HG02938 (cell line): ENCODE results near the gene MAU2.

Experiments
- ATAC-seq: cut with Tn5 transposase; IDR thresholded peaks from one replicate; pipeline ENCODE4 v1.9.1; 2021; ENCODE audit warnings: mild to moderate bottlenecking, moderate library complexity; ENCODE audit not compliant: unreplicated experiment

Gene MAU2

DNA sequence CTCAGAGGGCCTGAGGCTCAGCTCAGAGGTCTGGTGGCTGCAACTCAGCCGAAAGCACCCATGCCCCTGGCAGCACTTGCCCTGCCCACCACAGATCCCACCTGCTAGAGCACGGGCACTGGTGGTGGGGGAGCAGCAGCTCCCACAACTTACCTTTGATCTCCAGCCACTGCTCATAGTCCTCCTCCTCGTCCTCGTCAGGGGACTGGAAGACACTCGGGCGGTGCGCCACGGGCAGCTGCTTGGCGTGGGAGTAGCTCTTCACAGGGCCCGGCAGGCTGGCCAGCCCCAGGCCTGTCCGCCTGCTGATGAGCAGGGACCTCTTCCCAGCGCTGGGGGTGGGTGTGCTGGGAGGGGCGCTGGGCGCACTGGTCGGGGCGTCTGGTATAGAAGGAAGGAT, 14.9 kb upstream of the MAU2 start:
- ATAC-seq = no peak

DNA sequence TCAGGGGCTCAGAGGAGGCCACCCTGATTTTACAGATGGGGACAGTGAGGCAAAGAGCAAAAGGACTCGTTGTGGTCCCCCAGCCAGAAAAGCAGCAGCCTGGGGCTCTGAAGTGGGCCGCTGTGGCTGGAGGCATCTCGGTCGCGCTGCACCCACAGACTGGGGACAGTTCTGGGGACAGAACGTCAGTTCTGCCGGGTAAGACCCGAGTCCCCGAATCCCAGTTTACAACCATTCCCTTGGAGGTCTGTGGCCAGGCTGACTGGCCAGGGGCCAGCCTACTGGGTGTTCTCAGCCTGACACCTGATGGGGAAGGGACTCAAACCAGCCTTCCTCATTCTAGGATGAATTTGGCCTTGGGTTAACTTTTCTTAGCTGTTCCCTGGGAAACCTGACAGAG, 14.4 kb upstream of the MAU2 start:
- ATAC-seq = no peak

DNA sequence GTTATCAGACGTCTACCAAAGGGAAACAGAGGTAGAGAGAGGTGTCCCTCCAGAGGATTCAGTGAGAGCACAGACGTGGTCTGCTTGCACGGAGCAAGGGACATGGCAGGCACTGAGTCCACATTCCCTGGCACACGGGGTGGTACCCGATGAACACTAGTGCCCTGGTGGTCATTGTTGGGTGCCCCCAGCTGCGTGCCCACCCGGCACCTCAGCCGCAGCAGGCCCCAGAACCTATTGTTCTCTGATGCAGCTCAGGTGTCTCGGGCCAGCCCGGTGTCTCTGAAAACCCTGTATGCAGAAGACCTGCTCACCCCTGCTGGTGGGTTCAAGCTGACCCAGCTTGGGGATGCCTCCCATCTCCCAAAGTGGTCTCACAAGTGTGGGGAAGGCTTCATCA, 12.3 kb upstream of the MAU2 start:
- no peak for ATAC-seq

DNA sequence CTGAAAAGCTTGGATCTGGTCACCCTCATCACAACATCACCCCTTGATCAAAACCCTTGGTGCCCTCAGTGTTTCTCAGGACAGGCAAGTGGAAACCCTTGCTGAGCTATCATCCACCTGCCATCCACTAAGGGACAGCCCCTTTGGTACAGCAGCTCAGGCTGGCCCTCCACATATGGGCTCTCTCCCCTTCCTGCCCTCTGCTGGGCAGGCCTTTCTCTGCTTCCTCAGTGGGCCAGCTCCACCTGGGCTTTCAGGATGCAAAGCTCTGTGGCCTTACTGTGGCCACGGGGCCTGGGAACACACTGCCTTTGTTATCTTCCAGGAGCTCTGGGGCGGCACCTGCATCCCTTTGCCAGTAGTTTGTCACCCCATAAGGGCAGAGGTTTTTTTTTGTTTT, 5.2 kb upstream of the MAU2 start:
- no peak for ATAC-seq

DNA sequence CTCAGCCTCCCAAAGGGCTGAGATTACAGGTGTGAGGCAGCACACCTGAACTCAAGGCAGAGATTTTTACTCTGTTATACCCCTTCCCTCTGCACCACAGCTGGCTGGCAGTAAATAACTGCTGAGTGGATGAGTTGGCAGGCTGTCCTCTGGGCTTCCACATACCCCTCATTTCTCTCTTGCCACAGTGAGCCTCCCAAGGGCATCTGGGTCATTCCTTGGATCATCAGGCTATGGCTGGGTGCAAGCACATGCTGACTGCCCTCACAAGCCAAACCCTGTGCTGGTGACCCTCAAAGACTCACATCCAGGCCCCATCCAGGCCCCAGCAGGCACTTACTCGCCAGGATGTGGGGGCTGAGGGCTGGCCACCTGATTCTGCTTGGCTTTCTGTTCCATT, 4.5 kb upstream of the MAU2 start:
- ATAC-seq = no peak

DNA sequence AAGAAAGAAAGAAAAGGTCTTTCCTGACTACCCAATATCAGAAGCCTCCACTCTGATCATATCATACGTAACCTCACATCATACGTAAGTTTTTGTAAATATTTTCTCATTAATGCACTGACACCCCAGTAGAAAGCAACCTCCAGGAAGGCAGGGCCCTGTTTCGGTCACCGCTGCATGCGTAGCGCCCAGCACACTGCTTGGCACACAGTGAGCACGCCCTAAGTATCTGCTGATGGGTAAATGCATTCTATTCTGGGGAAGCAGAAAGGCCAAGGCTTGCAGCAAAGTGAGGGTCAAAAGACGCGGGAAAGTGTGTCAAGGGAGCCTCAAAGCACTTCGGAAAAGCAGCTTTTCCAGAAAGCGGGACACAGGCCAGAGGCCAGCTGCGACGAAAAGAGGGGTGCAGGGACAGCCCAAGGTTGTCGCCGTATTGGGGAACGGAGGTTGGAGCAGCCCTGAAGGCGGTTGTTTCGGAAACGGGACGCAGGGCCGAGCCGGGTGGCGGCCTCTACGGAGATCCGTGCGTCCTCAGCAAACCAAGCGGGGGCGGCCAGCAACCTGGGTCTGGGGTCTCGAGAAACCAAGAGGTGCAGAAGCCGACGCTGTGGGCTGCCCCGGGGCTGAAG, 783 bp upstream of the MAU2 start:
- no peak for ATAC-seq

DNA sequence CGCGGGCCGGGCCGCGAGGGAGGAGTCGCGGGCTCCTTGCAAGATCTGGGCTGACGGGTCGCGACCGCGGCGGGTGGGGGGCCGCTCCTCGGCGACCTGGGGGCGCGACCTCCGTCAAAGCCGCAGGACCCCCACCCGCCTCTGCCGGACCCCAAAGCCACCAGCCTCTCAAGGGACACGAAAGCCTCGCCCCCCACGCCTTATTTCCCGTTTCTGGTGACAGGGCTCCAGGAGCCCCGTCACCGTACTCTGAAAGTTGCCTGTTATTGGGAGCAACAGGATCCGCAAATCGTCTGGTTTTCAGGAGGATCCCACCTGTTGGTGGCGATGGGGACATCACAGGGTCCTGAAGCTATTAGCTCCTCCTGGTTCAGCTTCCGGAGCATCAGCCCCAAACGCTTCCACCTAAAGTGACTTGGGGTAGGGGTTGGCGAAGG, 530 bp downstream of the MAU2 start:
- ATAC-seq = no peak

DNA sequence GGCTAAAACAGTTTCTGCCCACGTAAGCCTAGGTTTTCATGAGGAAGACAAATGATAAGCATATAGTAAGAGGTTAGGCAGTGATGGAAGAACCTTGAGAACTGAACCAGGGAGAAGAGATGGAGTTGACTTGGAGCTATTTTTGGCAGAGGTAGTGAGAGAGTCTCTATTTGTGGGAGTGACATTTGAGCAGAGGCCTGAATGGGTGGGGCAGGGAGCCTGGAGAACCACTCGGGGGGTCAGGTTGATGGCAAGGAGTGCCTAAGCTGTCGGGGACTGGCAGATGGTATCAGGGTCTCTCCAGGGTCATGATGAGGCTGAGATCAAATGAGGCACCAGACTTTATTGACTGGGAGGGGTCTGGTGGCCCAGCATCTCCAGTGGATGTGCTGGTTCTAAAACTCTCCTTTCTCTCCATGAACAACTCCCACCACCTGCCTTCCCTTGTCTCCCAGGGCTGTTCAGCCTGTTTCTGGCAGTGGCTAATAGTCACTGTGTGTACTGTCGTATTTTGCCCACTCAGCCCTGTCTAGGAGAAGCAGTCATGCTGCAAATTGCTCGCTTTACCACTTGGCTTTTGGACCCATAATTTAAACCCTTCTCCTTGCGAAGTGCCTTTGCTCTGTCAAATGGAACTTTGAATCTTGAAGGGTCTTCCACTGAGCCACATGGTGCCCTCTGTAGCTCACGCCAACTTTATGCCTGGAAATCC, 3.6 kb downstream of the MAU2 start:
- no peak for ATAC-seq

DNA sequence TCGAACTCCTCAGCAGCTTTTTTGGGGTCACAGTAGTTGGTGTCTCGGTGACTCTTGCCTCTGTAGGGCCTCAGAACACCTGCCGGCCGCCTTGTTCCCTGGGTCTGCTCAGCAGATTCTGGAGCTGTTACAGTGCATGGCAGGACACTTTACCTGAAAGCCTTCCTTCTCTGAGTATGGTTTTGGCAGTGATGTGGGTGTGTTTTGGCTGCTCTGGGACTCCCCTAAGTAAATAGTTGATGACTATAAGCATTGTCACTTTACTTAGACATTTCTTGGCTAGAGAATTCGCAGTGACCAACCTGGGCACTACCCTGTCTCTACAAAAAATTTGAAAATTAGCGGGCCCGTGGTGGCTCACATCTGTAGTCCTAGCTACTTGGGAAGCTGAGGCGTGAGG, 7.0 kb downstream of the MAU2 start:
- no peak for ATAC-seq

DNA sequence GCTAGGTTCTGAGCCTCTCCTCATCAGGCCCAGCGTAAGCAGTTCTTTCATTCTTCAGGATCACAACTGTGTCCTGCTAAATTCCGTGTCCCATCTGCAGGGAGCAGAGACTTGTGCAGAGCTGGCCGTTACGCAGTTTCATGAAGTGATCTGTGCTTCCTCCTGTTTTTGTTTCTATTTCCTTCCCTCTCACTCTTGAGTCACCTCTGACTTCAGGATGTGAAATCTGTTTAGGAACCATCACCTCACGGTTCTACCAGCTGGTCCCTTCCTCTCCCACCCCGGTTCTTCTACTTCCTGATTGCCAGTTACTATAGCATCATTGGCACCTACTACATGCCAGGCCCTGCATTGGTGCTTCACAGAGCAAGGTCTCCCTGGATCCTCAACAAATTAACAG, 8.5 kb downstream of the MAU2 start:
- ATAC-seq = no peak

DNA sequence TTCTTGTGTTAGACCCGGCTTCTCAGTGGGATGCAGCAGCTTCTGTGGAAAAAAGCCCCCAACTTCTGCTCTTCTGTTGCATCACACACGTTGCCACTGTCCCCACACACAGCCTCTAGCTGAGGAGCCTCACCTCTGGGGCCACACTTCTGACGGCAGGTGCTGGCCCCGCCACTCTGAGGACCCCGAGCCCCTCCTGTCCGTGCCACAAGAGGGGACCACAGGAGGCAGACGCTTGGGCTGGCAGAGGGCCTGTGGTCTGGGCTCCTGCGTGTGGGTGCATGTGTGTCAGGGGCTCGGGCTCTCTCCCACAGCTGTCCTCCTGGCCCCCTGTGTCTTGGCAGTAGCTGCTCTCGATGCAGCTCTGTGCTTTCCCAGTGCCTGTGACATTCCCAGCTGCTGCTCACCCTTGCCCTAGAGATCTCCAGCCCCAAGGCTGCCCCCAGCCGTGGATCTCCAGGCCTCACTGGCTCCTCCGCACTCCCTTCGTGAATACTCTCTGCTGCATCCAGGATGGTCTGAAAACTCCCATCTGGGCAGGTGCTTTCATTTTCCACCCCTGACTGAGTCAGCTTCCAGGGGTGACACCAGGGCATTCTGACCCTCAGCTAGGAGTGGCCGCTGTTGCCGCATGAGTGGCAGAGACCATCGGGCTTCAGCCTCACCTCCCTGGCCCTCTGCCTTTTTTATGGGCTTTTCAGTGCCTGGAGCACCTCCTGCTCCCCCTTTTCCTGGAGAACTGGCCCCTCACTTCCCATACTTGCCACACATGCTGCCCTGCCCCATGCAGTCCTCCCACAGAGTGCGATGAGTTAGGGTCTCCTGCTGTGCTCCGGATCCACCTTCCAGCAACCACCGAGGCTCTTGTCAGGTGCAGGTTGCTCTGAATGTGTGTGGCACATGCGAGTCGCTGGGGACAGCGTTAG, 13.7 kb downstream of the MAU2 start:
- no peak for ATAC-seq

DNA sequence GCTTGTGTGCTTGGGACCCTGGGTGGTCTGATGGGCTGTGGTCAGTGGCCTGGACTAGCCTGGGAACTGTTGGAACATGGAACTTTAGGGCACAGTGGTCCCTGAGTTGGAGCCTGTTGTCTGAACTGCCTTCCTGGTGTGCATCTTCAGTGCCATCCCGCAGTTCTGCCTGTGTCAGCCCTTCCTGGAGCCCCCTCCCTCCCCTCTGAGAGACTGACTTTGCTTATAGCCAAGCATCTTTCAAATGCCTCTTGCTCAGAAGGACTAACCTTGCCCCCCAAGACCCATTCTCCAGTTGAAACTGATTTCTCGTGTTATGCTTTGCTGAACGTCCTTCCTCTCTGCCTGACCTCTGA, 14.3 kb downstream of the MAU2 start:
- ATAC-seq = no peak

DNA sequence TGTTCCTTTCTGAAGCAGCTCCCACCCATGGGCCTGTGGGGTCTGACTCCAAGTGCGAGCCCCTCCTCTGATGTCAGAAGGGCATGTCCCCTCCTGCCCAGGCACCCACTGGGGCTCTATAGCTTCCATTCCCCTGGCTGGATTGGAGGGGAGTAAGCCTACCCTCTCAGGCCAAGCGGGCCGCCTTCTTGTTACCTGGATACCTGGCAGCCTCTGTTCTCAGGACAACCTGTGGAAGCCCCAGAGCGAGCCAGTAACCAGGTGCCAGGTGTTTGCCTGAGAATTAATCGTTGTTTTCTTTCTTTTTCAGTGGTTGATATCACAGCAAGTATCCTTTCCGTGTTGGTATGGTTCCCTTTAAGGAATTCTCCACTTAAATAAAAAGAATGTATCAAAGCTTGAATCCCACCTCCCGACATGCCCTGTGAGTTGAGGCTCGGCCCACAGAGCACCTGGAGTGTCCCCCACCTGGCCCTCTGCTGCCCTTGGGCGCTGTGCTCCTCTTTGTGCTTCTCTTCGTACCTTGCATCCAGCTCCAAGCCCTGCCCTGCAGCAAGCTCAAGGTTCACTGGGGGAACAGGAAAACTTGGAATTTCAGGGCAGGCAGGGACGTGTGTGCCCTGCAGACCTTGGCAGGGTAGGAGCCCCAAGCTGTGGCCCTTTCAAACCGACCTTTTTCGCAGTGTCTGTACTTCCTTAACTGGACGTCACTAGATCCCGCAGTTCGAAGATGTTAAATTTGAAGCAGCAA, 15.0 kb downstream of the MAU2 start:
- ATAC-seq = no peak

DNA sequence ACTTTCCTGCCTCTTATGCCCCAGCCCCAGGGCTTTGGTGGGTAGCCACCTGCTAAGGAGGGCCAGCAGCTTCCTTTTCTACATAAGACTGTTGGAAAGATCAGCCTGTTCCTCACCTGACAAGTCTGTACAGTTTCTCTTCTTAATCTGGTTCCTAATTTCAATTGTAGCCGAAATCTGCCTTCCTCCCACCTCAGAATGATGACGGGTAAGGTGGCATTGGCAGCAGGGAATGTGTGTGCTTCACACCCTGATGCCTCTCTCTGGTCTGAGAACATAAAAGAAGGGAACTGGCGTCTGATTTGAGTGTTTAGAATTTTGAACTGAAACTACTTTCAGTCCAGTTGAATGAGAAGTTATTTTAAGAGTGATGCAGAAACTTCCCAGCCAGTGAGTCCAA, 16.0 kb downstream of the MAU2 start:
- no peak for ATAC-seq

DNA sequence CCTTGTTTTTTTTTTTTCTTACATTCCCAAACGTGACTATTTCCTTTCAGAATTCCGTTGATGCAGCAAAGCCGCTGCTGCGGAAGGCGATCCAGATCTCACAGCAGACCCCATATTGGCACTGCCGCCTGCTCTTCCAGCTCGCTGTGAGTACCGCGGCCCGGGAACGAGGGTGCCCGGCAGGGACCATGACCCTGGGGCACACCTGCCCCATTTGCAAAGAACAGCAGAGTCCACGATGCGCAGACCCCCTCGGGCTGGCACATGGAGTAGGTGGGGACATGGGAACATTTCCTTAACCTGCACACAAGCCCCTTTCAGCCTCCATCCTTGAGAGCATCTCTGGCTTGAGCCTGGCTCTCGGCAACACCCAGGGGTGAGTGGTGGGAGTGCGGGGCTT, 16.5 kb downstream of the MAU2 start:
- no peak for ATAC-seq

DNA sequence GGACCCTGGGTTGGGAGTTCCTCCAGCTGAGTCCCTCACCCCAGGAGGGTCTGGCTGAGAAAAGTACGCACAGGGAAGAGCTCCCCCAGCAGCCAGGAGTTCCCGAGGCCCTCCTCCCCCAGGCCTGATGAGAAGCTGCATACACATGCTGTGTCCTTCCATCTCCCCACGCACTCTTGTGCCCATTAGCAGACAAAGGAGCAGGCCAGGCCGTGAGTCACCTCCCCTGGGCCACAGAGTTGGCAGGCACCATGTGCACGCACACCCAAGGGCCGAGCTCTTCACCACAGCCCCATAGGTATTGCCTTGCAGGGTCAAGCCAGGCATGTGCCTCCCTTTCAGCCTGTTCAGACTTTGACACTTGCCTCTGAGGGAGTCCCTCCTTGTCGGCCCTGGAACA, 17.5 kb downstream of the MAU2 start:
- ATAC-seq = no peak

DNA sequence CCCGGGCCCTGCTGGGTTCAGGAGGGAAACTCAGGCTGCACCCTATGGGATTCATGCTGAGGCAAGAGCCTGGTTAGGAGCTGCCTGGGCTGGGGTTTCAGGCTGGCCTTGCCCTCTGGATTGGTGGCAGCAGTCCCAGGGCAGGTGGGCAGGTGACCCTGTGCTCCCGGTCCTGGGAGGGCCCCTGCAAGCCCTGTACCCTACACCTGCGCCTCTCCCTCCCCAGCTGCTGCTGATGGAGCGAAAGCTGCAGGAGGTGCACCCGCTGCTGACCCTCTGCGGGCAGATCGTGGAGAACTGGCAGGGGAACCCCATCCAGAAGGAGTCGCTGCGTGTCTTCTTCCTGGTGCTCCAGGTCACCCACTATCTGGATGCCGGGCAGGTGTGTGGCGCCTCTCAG, 20.4 kb downstream of the MAU2 start:
- ATAC-seq = no peak

DNA sequence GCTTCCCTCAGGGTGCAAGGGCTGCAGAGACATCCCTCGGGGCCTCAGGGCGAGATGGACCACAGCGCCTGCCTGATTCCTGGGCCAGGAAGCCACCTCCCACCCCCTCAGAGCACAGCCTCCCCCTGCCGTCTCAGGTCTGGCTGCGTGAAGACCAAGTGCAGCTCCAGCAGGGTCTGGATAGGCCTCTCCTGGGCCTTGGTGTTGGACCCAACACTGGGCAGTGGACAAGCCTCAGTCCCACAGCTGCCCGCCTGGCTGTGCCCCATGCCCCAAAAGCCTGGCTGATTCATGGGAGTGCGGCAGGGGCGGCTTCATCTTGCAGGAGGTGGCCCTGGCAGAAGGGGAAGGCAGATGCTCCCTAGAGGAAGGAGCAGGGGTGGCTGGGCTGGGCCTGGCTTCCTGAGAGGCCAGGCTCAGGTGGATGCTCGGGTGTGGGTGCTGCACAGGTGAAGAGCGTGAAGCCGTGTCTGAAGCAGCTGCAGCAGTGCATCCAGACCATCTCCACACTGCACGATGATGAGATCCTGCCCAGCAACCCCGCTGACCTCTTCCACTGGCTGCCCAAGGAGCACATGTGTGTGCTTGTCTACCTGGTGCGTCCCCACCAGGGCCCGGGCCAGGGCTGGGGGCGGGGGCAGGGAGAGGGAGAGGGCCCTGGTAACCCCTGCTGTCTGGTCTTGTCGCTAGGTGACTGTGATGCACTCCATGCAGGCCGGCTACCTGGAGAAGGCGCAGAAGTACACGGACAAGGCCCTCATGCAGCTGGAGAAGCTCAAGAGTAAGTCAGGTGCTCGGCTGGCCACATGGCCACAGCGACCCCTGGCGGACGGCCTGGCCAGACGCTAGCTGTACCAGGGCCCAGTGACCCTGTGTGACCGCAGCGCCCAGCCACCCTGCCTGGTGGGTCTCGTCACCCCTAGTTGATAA, 21.7 kb downstream of the MAU2 start:
- ATAC-seq = no peak

DNA sequence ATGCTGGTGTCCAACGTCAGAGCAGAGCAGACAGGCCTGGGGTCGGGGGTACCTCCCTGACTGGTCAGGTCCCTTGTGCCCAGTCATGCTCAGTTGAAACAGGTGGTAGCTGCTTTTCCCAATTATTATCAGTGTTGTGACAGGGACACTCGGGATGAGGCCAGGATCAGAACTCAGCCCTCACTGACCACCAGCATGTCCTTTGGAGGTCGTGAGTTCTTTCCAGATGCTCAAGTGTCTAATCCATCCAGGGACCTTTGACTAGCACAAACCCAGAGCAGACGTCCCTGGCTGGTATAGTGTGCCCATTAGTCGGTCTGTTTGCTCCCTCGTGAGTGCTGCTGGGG, 22.4 kb downstream of the MAU2 start:
- ATAC-seq = no peak

DNA sequence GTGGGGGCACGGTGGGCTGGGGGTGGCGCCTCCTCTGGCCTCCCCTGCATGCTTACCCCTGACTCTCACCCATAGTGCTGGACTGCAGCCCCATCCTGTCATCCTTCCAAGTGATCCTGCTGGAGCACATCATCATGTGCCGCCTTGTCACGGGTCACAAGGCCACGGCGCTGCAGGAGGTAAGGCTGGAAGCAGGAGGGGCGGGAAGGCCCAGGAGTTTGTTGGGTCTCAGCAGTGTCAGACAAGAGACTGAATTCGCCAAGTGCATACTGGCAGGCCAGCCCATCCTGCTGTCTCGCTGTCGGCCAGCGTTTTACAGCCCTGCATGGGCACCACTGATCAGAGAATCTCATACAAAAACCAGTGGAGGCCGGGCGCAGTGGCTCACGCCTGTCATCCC, 23.1 kb downstream of the MAU2 start:
- ATAC-seq = no peak
